Measurements from ENCODE around the gene SLC6A20. TPM values are rescaled to one million over a fixed set of nuclear protein-coding genes. Genes with fewer than 3 reads are reported as not detected.
"Not testable (repeated sequence)": the region's sequence is repeated elsewhere in the genome, so short reads cannot be mapped to it uniquely, and the experiment has no call there.

SLC6A20 gene
- total RNA-seq, 4 donors from 2014 or later: 0.04 to 0.32 (median 0.19) TPM; not detected in 1

- intact Hi-C loops (cut with DNase I): no loop called here
- H3K27ac ChIP-seq: no peak overlapping the region
These were observed 41.9 kb downstream of the SLC6A20 start for GRCh38 chr3:45754461-45754860.

DNA sequence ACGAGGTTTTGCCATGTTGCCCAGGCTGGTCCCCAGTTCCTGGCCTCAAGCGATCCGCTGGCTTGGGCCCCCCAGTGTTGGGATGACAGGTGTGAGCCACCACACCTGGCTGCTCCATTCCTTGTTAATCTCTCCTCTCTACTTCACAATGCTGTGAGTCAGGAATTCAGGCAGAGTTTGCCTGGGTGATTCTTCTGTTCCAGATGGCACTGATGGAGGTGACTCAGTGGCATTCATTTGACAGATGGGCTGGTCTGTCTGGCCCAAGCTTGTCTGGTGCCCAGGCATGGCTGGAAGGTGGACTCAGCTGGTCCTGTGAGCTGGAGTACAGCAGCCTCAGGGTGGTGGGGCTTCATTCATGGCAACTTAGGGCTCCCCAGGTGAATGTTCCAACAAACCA is 43.2 kb downstream of the SLC6A20 start:
- H3K4me1 ChIP-seq: peaks cover 0 to under 1% (median under 1%) of the 10 kb centered on the region in 3 donors
- H3K4me3 ChIP-seq: no peak overlapping the region
- no peak overlapping the region for H3K27ac ChIP-seq
- 60 to 88% methylated on average over 1 to 3 of the region's 3 CpGs for WGBS, 2 donors
- no peaks in the 10 kb centered on the region for H3K27me3 ChIP-seq
- TF ChIP-seq POLR2A (IDR thresholded peaks at IDR 0.05) (no peak), CTCF (IDR thresholded peaks at IDR 0.05) (no peak)
- DNase-seq: no peak
- H3K9me3 ChIP-seq: no peaks in the 10 kb centered on the region
- intact Hi-C loops (cut with DNase I): no loop called here
- peaks cover 0 to under 1% (median 0%) of the 10 kb centered on the region in 3 donors for H3K36me3 ChIP-seq

More at GRCh38 chr3:45754461-45754860, 41.9 kb downstream of the SLC6A20 start:
- TF ChIP-seq CTCF (IDR thresholded peaks at IDR 0.05): no peak
- TF ChIP-seq POLR2A (IDR thresholded peaks at IDR 0.05): no peak
- Histone ChIP-seq H3K4me3 (no peak overlapping the region), H3K9me3 (no peaks in the 10 kb centered on the region), H3K27me3 (peaks cover 0 to 6% (median 0%) of the 10 kb centered on the region in 4 donors), H3K4me1 (no peaks in the 10 kb centered on the region), H3K36me3 (no peaks in the 10 kb centered on the region)
- WGBS, 2 donors: 89 to 96% methylated on average over 7 of the region's 7 CpGs
- no peak for DNase-seq

DNA sequence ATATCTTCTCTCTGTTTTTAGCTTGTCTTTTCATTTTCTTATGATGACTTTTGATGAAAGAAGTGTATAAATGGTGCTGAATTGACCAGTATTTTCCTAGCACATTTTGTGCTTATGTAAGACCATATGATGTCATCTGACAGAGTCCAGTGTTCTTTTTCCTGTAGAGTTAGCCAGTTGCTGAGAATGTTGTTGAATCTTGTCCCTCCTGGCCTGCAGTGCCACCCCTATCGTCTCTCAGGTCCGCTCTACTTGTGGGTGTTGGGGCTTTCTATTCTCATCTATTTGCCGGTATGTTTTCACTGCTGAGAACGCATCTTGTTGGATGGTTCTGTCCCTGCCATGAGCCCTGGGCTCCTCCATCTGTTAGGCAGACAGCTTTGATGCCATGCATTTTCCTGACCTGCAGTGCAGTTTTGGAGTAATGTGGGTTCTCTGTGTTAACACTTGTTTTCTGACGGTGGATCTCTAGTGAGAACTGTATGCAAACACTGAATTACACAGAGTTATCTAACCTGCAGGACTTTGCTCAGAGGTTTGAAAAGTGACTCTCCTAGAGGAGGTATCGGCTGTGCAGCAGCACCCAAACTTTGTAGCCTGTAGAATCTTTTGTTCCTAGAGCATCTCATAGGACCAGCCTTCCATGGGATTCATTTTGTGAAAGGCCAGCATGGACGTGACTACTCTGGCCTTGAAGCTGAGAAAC is 44.6 kb downstream of the SLC6A20 start:
- TF ChIP-seq POLR2A (IDR thresholded peaks at IDR 0.05) (no peak), CTCF (IDR thresholded peaks at IDR 0.05) (no peak)
- intact Hi-C loops (cut with DNase I): no loop called here
- H3K4me1 ChIP-seq: peaks cover 0 to 5% (median 3%) of the 10 kb centered on the region in 3 donors
- WGBS, 2 donors: 87 to 92% methylated on average over 6 of the region's 7 CpGs
- no peaks in the 10 kb centered on the region for H3K9me3 ChIP-seq
- no peak overlapping the region for H3K4me3 ChIP-seq
- peaks cover 0 to 15% (median 6%) of the 10 kb centered on the region in 3 donors for H3K36me3 ChIP-seq
- H3K27ac ChIP-seq: no peak overlapping the region
- H3K27me3 ChIP-seq: no peaks in the 10 kb centered on the region
- no peak for DNase-seq

GRCh38 chr3:45749880-45750279 is 46.5 kb downstream of the SLC6A20 start:
- peaks cover 0 to 33% (median 11%) of the 10 kb centered on the region in 3 donors for H3K36me3 ChIP-seq
- H3K27me3 ChIP-seq: no peaks in the 10 kb centered on the region
- H3K9me3 ChIP-seq: no peaks in the 10 kb centered on the region
- intact Hi-C loops (cut with DNase I): no loop called here
- no peak for DNase-seq
- 73 to 81% methylated on average over 3 to 4 of the region's 4 CpGs for WGBS, 2 donors
- no peak overlapping the region for H3K4me3 ChIP-seq
- peaks cover 0 to 5% (median 3%) of the 10 kb centered on the region in 3 donors for H3K4me1 ChIP-seq
- H3K27ac ChIP-seq: no peak overlapping the region
- TF ChIP-seq CTCF (IDR thresholded peaks at IDR 0.05) (no peak), POLR2A (IDR thresholded peaks at IDR 0.05) (no peak)

DNA sequence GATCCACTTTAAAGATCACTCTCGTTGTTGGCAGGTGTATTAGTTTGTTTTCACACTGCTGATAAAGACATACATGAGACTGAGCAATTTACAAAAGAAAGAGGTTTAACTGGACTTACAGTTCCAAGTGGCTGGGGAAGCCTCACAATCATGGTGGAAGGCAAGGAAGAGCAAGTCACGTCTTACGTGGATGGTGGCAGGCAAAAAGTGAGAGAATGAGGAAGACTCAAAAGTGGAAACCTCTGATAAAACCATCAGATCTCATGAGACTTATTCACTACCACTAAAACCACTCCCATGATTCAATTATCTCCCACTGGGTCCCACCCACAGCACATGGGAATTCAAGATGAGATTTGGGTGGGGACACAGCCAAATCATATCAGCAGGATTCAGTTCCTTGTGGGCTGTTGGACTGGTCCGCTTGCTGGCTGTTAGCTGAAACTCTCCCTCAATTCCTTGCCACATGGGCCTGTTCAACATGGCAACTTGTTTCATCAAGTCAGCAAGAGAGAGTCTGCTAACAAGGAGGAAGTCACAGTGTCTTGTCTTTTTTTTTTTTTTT is 47.2 kb downstream of the SLC6A20 start:
- intact Hi-C loops (cut with DNase I); DNase-seq; H3K27me3 ChIP-seq; H3K4me1 ChIP-seq; H3K9me3 ChIP-seq; H3K4me3 ChIP-seq; H3K27ac ChIP-seq: not testable (repeated sequence)
- H3K36me3 ChIP-seq: peaks cover 0 to 40% (median 11%) of the 10 kb centered on the region in 3 donors
- 81 to 88% methylated on average over 4 of the region's 4 CpGs for WGBS, 2 donors
